Cardiac muscle cell (in vitro differentiated cells and primary cell): ENCODE data around the gene MADD. TPM values are rescaled to one million over a fixed set of nuclear protein-coding genes. Genes with fewer than 3 reads are reported as not detected.
A peak's percentile ranks its signal among the peaks of the same experiment; 100 is the strongest.

Source experiments
- DNase-seq, 2 donors: peaks; one replicate each; pipeline versions ENCODE4 v3.0.0 to v3.0.0-alpha.2; 2010 to 2017; ENCODE audit warnings: low read depth in 1 of 2, low spot score in 1 of 2
- H3K27ac ChIP-seq: fragments of 200-600 bp; sonication (generic); 2 replicates; pipeline ENCODE4 v1.5.1; 2016
- H3K27me3 ChIP-seq: fragments of 200-600 bp; sonication (generic); 2 replicates; pipeline ENCODE4 v1.6.0; 2016; ENCODE audit warnings: control low read depth
- H3K36me3 ChIP-seq: fragments of 200-600 bp; sonication (generic); 2 replicates; pipeline ENCODE4 v1.5.1; 2016; ENCODE audit warnings: control low read depth
- H3K4me1 ChIP-seq: fragments of 200-600 bp; sonication (generic); 2 replicates; pipeline ENCODE4 v1.8.1; 2017; ENCODE audit warnings: low read depth, mild to moderate bottlenecking, mixed run types
- H3K4me3 ChIP-seq: fragments of 200-600 bp; sonication (generic); 2 replicates; pipeline ENCODE4 v1.5.1; 2016; ENCODE audit warnings: mild to moderate bottlenecking
- H3K9me3 ChIP-seq: fragments of 200-600 bp; sonication (generic); 2 replicates; pipeline ENCODE4 v1.5.1; 2017; ENCODE audit warnings: low read depth, mild to moderate bottlenecking, control low read depth
- CTCF ChIP-seq: IDR thresholded peaks from 2 replicates; pipeline ENCODE4 v1.5.1; 2012; ENCODE audit warnings: low read depth, mild to moderate bottlenecking, low read length
- polyA plus RNA-seq: library from polyadenylated mRNA; unstranded; fragments of >200 nt; fragmentation: Nextera tagmentation; extraction: Ambion mirVana; gene quantifications from 2 replicates; pipeline ENCODE4 v1.2.1, GENCODE V29; 2016
- total RNA-seq: library from RNA; depleted of rRNA; stranded (reverse); fragments of >200 nt; gene quantifications from 2 replicates; pipeline ENCODE4 v1.2.3, GENCODE V29; 2016

The MADD gene
- total and polyA plus RNA-seq, 2 experiments from 2014 or later, result 58.8 to 103 TPM

- H3K4me1 ChIP-seq, result peaks cover 8% of the 10 kb centered on the region
- no peak overlapping the region for H3K4me3 ChIP-seq
- no peaks in the 10 kb centered on the region for H3K9me3 ChIP-seq
- H3K36me3 ChIP-seq, result no peaks in the 10 kb centered on the region
- no peaks in the 10 kb centered on the region for H3K27me3 ChIP-seq
- no peak overlapping the region for H3K27ac ChIP-seq
- no peak for TF ChIP-seq CTCF
- no peak for DNase-seq
These were observed 89.2 kb downstream of the MADD start for GRCh38 chr11:47359162-47359561.

- peaks cover 4% of the 10 kb centered on the region for H3K4me1 ChIP-seq
- no peaks in the 10 kb centered on the region for H3K36me3 ChIP-seq
- no peak for DNase-seq
- H3K9me3 ChIP-seq, result no peaks in the 10 kb centered on the region
- H3K4me3 ChIP-seq, result no peak overlapping the region
- H3K27me3 ChIP-seq, result no peaks in the 10 kb centered on the region
- TF ChIP-seq CTCF, result no peak
- H3K27ac ChIP-seq, result no peak overlapping the region
These were observed 89.7 kb downstream of the MADD start for GRCh38 chr11:47359586-47359985.

- no peaks in the 10 kb centered on the region for H3K9me3 ChIP-seq
- DNase-seq, result no peak
- H3K4me1 ChIP-seq, result no peaks in the 10 kb centered on the region
- TF ChIP-seq CTCF, result no peak
- no peak overlapping the region for H3K27ac ChIP-seq
- H3K36me3 ChIP-seq, result no peaks in the 10 kb centered on the region
- H3K4me3 ChIP-seq, result no peak overlapping the region
- H3K27me3 ChIP-seq, result no peaks in the 10 kb centered on the region
These were observed 90.4 kb downstream of the MADD start for GRCh38 chr11:47360341-47360740.

- Histone ChIP-seq H3K9me3 (no peaks in the 10 kb centered on the region), H3K4me1 (no peaks in the 10 kb centered on the region), H3K36me3 (no peaks in the 10 kb centered on the region), H3K27me3 (no peaks in the 10 kb centered on the region), H3K27ac (peak overlapping the region; percentile 65), H3K4me3 (no peak overlapping the region)
- no peak for DNase-seq
- TF ChIP-seq CTCF, result no peak
These were observed 91.5 kb downstream of the MADD start for GRCh38 chr11:47361419-47361818.

- H3K9me3 ChIP-seq, result no peaks in the 10 kb centered on the region
- no peak for TF ChIP-seq CTCF
- H3K4me3 ChIP-seq, result no peak overlapping the region
- no peak overlapping the region for H3K27ac ChIP-seq
- H3K36me3 ChIP-seq, result no peaks in the 10 kb centered on the region
- no peak for DNase-seq
- H3K27me3 ChIP-seq, result no peaks in the 10 kb centered on the region
- H3K4me1 ChIP-seq, result no peaks in the 10 kb centered on the region
These were observed 96.1 kb downstream of the MADD start for GRCh38 chr11:47366020-47366490.

GRCh38 chr11:47369676-47370075, 99.7 kb downstream of the MADD start:
- no peaks in the 10 kb centered on the region for H3K27me3 ChIP-seq
- DNase-seq, result no peak
- H3K36me3 ChIP-seq, result no peaks in the 10 kb centered on the region
- no peak overlapping the region for H3K4me3 ChIP-seq
- TF ChIP-seq CTCF, result no peak
- no peaks in the 10 kb centered on the region for H3K9me3 ChIP-seq
- H3K27ac ChIP-seq, result no peak overlapping the region
- no peaks in the 10 kb centered on the region for H3K4me1 ChIP-seq
